Measurements from ENCODE around the gene COL11A1. TPM values are rescaled to one million over a fixed set of nuclear protein-coding genes. Genes with fewer than 3 reads are reported as not detected.

The COL11A1 gene
- total and polyA plus RNA-seq, 2 of the 4 experiments (the other 2 are of a cell fraction) = 4.6 to 5.2 TPM

DNA sequence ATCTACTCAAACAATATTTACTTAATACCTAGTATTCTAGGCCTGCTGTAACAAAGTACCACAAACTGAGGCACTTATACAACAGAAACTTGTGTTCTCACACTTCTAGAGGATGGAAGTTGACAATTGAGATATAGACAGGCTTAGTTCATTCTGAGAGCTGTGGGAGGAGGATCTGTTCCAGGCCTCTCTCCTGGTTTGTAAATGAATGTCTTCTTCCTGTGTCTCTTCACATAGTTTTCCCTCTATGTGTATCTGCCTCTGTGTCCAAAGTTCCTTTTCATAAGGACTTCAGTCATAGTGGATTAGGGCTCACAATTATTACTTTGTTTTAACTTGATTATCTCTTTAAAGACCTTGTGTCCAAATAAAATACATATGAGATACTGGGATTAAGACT, 251.1 kb downstream of the COL11A1 start:
- dilution Hi-C loops (cut with HindIII; ENCODE audit: low sequenced_read_pairs, unreplicated experiment) = no loop called here

More for the DNA sequence above, 251.1 kb downstream of the COL11A1 start:
- H3K36me3 ChIP-seq (ENCODE audit: control insufficient read depth, insufficient read depth, low read length) = no peaks in the 10 kb centered on the region
- H4K91ac ChIP-seq (ENCODE audit: insufficient read depth, low read depth, low read length) = no peak overlapping the region
- H3K23ac ChIP-seq (ENCODE audit: low read depth, low read length) = no peak overlapping the region
- peaks cover 6% of the 10 kb centered on the region for H3K4me1 ChIP-seq (ENCODE audit: control insufficient read depth, insufficient read depth, low read length)
- H2AFZ ChIP-seq (replicated peaks; ENCODE audit: low read length, poor library complexity) = no peak overlapping the region
- H2AK9ac ChIP-seq (replicated peaks; ENCODE audit: low read depth, low read length, poor library complexity) = no peak overlapping the region
- no peak overlapping the region for H3K14ac ChIP-seq (replicated peaks; ENCODE audit: low read depth, low read length)
- no peak overlapping the region for H2AK5ac ChIP-seq (ENCODE audit: low read depth, low read length)
- no peak overlapping the region for H4K8ac ChIP-seq (ENCODE audit: low read depth in 2 of 2, low read length in 2 of 2)
- no peak overlapping the region for H2BK120ac ChIP-seq (ENCODE audit: low read depth, low read length)
- no peak overlapping the region for H2BK5ac ChIP-seq (ENCODE audit: low read depth, low read length, poor library complexity, severe bottlenecking)
- H3K79me1 ChIP-seq (ENCODE audit: low read depth in 1 of 2, low read length in 2 of 2) = no peaks in the 10 kb centered on the region
- no peak for DNase-seq
- no peak for TF ChIP-seq BHLHE40 (IDR thresholded peaks at IDR 0.05; ENCODE audit: low read depth, low read length)
- TF ChIP-seq POLR2A (IDR thresholded peaks at IDR 0.05; ENCODE audit: low read depth, low read length) = no peak
- TF ChIP-seq, protein P1, sequence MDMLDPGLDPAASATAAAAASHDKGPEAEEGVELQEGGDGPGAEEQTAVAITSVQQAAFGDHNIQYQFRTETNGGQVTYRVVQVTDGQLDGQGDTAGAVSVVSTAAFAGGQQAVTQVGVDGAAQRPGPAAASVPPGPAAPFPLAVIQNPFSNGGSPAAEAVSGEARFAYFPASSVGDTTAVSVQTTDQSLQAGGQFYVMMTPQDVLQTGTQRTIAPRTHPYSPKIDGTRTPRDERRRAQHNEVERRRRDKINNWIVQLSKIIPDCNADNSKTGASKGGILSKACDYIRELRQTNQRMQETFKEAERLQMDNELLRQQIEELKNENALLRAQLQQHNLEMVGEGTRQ (IDR thresholded peaks at IDR 0.05; ENCODE audit: low read depth, low read length) = no peak
- no peak for TF ChIP-seq CHD1 (IDR thresholded peaks at IDR 0.05; ENCODE audit: low read depth, low read length)
- TF ChIP-seq MAZ (IDR thresholded peaks at IDR 0.05; ENCODE audit: borderline replicate concordance, low read depth, low read length) = no peak
- no peak for TF ChIP-seq RCOR1 (IDR thresholded peaks at IDR 0.05; ENCODE audit: insufficient replicate concordance, low read length)
- no peak for TF ChIP-seq RAD21 (IDR thresholded peaks at IDR 0.05; ENCODE audit: low read length)
- TF ChIP-seq MXI1 (IDR thresholded peaks at IDR 0.05; ENCODE audit: borderline replicate concordance, low read depth, low read length) = no peak
- no peak for TF ChIP-seq RFX5 (IDR thresholded peaks at IDR 0.05; ENCODE audit: low read depth, low read length)
- no peak for TF ChIP-seq ELK1 (IDR thresholded peaks at IDR 0.05; ENCODE audit: borderline replicate concordance, low read depth, low read length)
- no peak for TF ChIP-seq MAFK (IDR thresholded peaks at IDR 0.05; ENCODE audit: low read depth, low read length)
- TF ChIP-seq SMC3 (IDR thresholded peaks at IDR 0.05; ENCODE audit: low read depth, low read length) = no peak
- no peak for TF ChIP-seq CEBPB (IDR thresholded peaks at IDR 0.05; ENCODE audit: low read depth, low read length)
- no peak for TF ChIP-seq NFE2L2 (IDR thresholded peaks at IDR 0.05; ENCODE audit: low read depth, low read length)
- TF ChIP-seq CTCF (conservative IDR thresholded peaks at IDR 0.05; ENCODE audit: low read depth, low read length) = no peak
- peak overlapping the region; percentile 69; the same call in 1 of the 2 replicates for H3K18ac ChIP-seq (ENCODE audit: low read depth, low read length)
- no peak overlapping the region for H3K4me3 ChIP-seq (ENCODE audit: insufficient read depth, low read depth, low read length)
- no peak overlapping the region for H3K4me2 ChIP-seq (ENCODE audit: low read depth, low read length)
- H2BK15ac ChIP-seq (ENCODE audit: low read depth, low read length) = no peak overlapping the region
- in situ Hi-C loops (cut with MboI; ENCODE audit: low sequenced_read_pairs) = no loop called here
- intact Hi-C loops (cut with micrococcal nuclease) = no loop called here
- no peak overlapping the region for H3K4ac ChIP-seq (ENCODE audit: low read depth, low read length)
- ATAC-seq (ENCODE audit: low read depth) = no peak
- H3K27me3 ChIP-seq (ENCODE audit: control insufficient read depth, insufficient read depth, low read length) = no peaks in the 10 kb centered on the region
- BruUV-seq (replicated peaks) = no TSS peak
- H3K56ac ChIP-seq (ENCODE audit: extremely low read depth, insufficient read depth, low read length) = no peak overlapping the region
- H3K9ac ChIP-seq (ENCODE audit: low read depth, low read length) = no peak overlapping the region
- H2BK20ac ChIP-seq (ENCODE audit: low read depth, low read length) = no peak overlapping the region
- peaks cover 3% of the 10 kb centered on the region for H3K9me3 ChIP-seq (ENCODE audit: control insufficient read depth, insufficient read depth, low read length)
- no peaks in the 10 kb centered on the region for H4K20me1 ChIP-seq (ENCODE audit: insufficient read depth, low read length)
- CTCF ChIA-PET = no interaction called here
- no peak overlapping the region for H3K27ac ChIP-seq (ENCODE audit: insufficient read depth, low read length)
- POLR2A ChIA-PET (ENCODE audit: unreplicated experiment) = no interaction called here
- peak overlapping the region; percentile 41; the same call in 1 of the 2 replicates for H4K5ac ChIP-seq (ENCODE audit: low read depth, low read length)
- H3K9me1 ChIP-seq (ENCODE audit: insufficient read depth, low read length) = no peaks in the 10 kb centered on the region; the same call in 1 of the 2 replicates

Data from IMR-90 (cell line).